ENCODE results near the gene HMGCLL1. TPM values are rescaled to one million over a fixed set of nuclear protein-coding genes. Genes with fewer than 3 reads are reported as not detected.

HMGCLL1 gene
- total RNA-seq, 6 donors from 2014 or later: 0.98 to 4.3 (median 2.0) TPM

GRCh38 chr6:55594442-55594841, 15.4 kb upstream of the HMGCLL1 start:
- H3K27me3 ChIP-seq: no peaks in the 10 kb centered on the region
- no peak overlapping the region for H3K27ac ChIP-seq
- H3K36me3 ChIP-seq: no peaks in the 10 kb centered on the region
- no peak for DNase-seq
- TF ChIP-seq EP300 (IDR thresholded peaks at IDR 0.05) (no peak), CTCF (IDR thresholded peaks at IDR 0.05) (no peak), POLR2AphosphoS5 (IDR thresholded peaks at IDR 0.05) (no peak), POLR2A (IDR thresholded peaks at IDR 0.05) (no peak)
- no peak overlapping the region for H3K4me3 ChIP-seq
- no peak for ATAC-seq (ENCODE audit: low FRiP score in 2 of 2)
- H3K4me1 ChIP-seq: no peaks in the 10 kb centered on the region
- 21 to 25% methylated on average over 2 of the region's 2 CpGs for WGBS, 2 donors
- no peaks in the 10 kb centered on the region for H3K9me3 ChIP-seq

DNA sequence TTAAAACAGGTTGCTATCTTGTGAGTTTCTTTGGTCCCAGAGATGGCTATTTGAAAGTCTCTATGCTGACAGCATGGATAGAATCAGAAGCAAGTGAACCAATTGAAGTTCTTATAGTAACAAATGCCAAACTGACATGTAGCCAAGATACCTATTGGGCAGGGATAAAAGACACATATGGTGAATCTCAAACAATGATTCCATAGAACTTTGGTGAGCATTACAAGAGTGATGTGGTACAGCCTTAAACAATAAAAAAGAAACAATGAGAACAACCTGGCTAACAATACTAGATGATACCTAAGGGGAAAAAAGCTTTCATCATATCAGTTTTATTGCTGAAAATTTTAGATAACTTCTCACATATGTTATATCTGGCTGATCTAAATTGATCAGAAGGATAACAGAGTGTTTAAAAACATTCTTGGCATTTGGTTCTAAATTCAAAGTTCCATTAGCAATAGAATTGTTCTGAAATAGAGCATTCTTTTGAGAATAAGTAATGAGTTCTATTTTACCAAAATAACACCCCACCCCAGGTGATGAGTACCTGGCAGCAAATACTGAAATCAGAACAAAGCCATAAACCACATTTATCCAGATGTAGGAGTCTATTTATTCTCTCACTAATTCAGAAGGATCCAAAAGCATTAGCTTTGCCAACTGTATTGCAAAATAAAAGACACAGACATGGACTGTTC, 5.8 kb upstream of the HMGCLL1 start:
- Histone ChIP-seq H3K4me1 (no peaks in the 10 kb centered on the region), H3K9me3 (no peaks in the 10 kb centered on the region), H3K36me3 (no peaks in the 10 kb centered on the region), H3K27me3 (no peaks in the 10 kb centered on the region), H3K27ac (no peak overlapping the region), H3K4me3 (no peak overlapping the region)
- no peak for TF ChIP-seq POLR2A (IDR thresholded peaks at IDR 0.05)
- TF ChIP-seq CTCF (IDR thresholded peaks at IDR 0.05): no peak
- no peak for TF ChIP-seq POLR2AphosphoS5 (IDR thresholded peaks at IDR 0.05)
- no peak for TF ChIP-seq EP300 (IDR thresholded peaks at IDR 0.05)
- no peak for ATAC-seq (ENCODE audit: low FRiP score in 2 of 2)
- DNase-seq: no peak

DNA sequence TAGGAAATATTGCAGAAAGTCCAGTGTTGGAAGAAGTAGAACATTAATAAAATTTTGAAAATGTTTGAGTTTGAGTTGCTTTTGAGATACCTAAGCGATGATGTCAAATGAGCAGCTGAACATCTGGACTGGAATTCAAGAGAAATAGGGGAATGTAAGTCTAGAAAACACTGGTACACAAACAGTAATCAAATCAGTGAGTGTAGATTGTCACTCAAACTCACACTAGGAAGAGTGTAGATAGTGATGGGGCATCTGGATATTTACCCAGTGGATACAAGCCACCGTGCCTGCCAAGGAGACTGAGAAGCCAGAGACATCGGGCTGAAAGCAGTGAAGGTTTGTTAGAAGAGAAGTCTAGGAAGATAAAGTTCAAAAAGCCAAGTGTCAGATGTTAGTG, 2.2 kb downstream of the HMGCLL1 start:
- DNase-seq (no peak), ATAC-seq (ENCODE audit: low FRiP score in 2 of 2) (no peak)
- Histone ChIP-seq H3K27me3 (no peaks in the 10 kb centered on the region), H3K4me1 (no peaks in the 10 kb centered on the region), H3K9me3 (no peaks in the 10 kb centered on the region), H3K4me3 (no peak overlapping the region), H3K27ac (peak overlapping the region in 1 of 4 donors; percentile 11), H3K36me3 (no peaks in the 10 kb centered on the region)
- 52 to 62% methylated on average over 3 of the region's 3 CpGs for WGBS, 2 donors
- TF ChIP-seq CTCF (IDR thresholded peaks at IDR 0.05) (no peak), POLR2A (IDR thresholded peaks at IDR 0.05) (no peak), POLR2AphosphoS5 (IDR thresholded peaks at IDR 0.05) (no peak)

DNA sequence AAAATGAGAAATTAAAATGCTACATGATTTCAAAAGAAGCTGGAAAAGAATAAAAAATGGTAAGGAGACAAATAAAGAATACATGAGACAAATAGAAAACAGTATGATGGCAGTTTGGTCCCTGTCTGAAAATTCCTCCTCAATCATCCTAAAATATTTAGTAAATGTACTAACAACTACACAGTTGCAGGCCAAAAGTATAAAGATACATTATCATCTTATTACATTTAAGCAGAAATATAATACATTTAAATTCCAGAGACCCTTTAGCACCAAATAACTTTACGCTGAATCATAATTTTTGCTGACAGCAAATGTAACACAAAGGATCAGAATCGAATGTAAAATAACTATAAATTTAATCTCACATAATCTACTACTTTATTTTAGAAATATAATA, 4.4 kb downstream of the HMGCLL1 start:
- ATAC-seq (ENCODE audit: low FRiP score in 2 of 2) (no peak), DNase-seq (no peak)
- H3K36me3 ChIP-seq: no peaks in the 10 kb centered on the region
- 79 to 81% methylated on average over 2 of the region's 2 CpGs for WGBS, 2 donors
- no peak overlapping the region for H3K27ac ChIP-seq
- no peaks in the 10 kb centered on the region for H3K9me3 ChIP-seq
- H3K4me1 ChIP-seq: no peaks in the 10 kb centered on the region
- no peak for TF ChIP-seq POLR2AphosphoS5 (IDR thresholded peaks at IDR 0.05)
- no peak for TF ChIP-seq EP300 (IDR thresholded peaks at IDR 0.05)
- TF ChIP-seq POLR2A (IDR thresholded peaks at IDR 0.05): no peak
- TF ChIP-seq CTCF (IDR thresholded peaks at IDR 0.05): no peak
- no peaks in the 10 kb centered on the region for H3K27me3 ChIP-seq
- H3K4me3 ChIP-seq: no peak overlapping the region

GRCh38 chr6:55569638-55570037, 9.4 kb downstream of the HMGCLL1 start:
- WGBS, 2 donors: 83 to 93% methylated on average over 3 of the region's 3 CpGs
- Histone ChIP-seq H3K27me3 (no peaks in the 10 kb centered on the region), H3K4me1 (no peaks in the 10 kb centered on the region), H3K27ac (peak overlapping the region in 1 of 4 donors; percentile 21), H3K36me3 (no peaks in the 10 kb centered on the region), H3K4me3 (no peak overlapping the region), H3K9me3 (no peaks in the 10 kb centered on the region)
- TF ChIP-seq POLR2AphosphoS5 (IDR thresholded peaks at IDR 0.05): no peak
- ATAC-seq (ENCODE audit: low FRiP score in 2 of 2) (no peak), DNase-seq (no peak)
